ENCODE data around the gene XYLT1. TPM values are rescaled to one million over a fixed set of nuclear protein-coding genes. Genes with fewer than 3 reads are reported as not detected.
"Not testable (repeated sequence)": the region's sequence is repeated elsewhere in the genome, so short reads cannot be mapped to it uniquely, and the experiment has no call there.

The XYLT1 gene
- total RNA-seq, 6 experiments from 2014 or later, result 22.0 to 51.1 (median 27.5) TPM

DNA sequence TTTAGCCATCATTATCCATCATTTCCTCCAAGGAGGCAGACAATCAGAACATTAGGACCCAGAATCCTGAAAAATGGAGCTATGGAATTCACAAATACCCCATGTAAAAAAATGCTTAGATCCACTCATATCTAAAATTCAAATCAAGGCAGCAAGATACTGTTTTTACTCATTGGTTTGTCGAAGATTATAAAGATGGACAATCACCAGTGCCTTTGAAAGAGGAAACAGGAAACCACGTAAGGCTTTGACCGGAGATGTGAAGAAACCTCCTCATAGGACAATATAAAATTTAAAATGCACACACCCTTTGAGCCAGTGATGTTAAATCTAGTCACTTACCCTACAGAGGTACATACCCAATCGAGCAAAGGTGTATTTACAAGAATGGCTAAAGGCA, 130.0 kb downstream of the XYLT1 start:
- DNase-seq, result no peak
- TF ChIP-seq, protein P1, sequence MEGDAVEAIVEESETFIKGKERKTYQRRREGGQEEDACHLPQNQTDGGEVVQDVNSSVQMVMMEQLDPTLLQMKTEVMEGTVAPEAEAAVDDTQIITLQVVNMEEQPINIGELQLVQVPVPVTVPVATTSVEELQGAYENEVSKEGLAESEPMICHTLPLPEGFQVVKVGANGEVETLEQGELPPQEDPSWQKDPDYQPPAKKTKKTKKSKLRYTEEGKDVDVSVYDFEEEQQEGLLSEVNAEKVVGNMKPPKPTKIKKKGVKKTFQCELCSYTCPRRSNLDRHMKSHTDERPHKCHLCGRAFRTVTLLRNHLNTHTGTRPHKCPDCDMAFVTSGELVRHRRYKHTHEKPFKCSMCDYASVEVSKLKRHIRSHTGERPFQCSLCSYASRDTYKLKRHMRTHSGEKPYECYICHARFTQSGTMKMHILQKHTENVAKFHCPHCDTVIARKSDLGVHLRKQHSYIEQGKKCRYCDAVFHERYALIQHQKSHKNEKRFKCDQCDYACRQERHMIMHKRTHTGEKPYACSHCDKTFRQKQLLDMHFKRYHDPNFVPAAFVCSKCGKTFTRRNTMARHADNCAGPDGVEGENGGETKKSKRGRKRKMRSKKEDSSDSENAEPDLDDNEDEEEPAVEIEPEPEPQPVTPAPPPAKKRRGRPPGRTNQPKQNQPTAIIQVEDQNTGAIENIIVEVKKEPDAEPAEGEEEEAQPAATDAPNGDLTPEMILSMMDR (IDR thresholded peaks at IDR 0.05), result no peak
- Mint-ChIP-seq H3K27ac (no peak overlapping the region), H3K9me3 (no peaks in the 10 kb centered on the region), H3K4me1 (ENCODE audit: low read depth) (peaks cover 43% of the 10 kb centered on the region), H3K36me3 (ENCODE audit: low read depth) (peaks cover 6% of the 10 kb centered on the region; the same call in 1 of the 2 replicates), H3K27me3 (ENCODE audit: insufficient read depth) (no peaks in the 10 kb centered on the region), H3K4me3 (no peak overlapping the region)

DNA sequence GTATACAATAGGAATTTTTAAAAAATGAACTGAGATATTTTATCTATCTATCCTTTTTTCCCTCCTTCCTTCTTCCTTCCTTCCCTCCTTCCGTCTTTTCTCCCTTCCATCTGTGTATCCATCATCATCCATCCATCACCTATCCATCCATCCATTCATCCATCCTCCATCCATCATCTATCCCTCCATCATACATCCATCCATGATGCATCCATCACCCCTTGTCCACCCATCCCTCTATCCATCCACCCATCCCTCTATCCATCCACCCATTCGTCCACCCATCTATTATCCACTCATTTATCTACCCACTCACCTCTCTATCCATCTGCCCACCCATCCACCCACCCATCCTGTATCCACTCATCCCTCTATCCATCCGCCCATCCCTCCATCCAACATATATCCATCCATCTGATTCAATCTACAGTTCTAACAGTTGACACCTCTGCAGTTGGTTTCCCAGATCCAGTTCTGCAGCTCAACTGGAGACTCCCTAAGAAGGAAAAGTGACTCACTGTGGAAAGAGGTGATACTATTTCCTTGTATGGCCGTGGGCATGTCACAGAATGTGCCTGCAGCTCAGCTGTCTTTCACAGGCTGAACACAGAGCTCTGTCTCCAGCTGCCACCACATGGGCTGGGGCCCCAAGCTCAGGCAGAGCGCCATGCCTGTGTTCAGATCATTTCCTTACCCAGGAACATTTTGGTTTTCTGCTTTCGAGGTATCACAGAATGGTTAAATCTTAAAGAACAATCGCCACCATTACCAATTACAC, 130.8 kb downstream of the XYLT1 start:
- Mint-ChIP-seq H3K9me3 (no peaks in the 10 kb centered on the region), H3K27ac (no peak overlapping the region), H3K36me3 (ENCODE audit: low read depth) (peaks cover 6% of the 10 kb centered on the region; the same call in 1 of the 2 replicates), H3K27me3 (ENCODE audit: insufficient read depth) (no peaks in the 10 kb centered on the region), H3K4me1 (ENCODE audit: low read depth) (peaks cover 42% of the 10 kb centered on the region), H3K4me3 (no peak overlapping the region)
- TF ChIP-seq, protein P1 (IDR thresholded peaks at IDR 0.05), result no peak
- DNase-seq, result peak; percentile 40

DNA sequence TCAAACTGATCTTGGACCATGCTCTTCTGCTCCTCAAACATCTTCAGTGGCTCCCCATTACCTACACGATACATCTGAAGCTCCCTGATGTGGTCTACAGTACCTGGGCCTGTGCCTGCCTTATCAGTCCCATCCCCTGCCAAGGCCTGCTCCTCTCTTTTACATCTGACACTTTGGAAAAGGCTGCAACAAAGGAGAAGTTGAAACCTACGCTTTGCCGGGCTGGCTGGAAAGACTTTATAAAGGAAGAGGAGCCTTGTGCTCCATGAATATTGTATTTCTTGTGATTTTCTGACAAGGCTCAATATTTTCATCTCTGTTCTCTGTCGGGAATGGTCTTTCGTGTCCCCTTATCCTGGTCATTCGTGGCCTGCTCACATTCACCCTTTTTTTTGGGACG, 132.5 kb downstream of the XYLT1 start:
- Mint-ChIP-seq H3K4me1 (ENCODE audit: low read depth) (peaks cover 52% of the 10 kb centered on the region), H3K36me3 (ENCODE audit: low read depth) (no peaks in the 10 kb centered on the region; the same call in 1 of the 2 replicates), H3K27me3 (ENCODE audit: insufficient read depth) (no peaks in the 10 kb centered on the region)

DNA sequence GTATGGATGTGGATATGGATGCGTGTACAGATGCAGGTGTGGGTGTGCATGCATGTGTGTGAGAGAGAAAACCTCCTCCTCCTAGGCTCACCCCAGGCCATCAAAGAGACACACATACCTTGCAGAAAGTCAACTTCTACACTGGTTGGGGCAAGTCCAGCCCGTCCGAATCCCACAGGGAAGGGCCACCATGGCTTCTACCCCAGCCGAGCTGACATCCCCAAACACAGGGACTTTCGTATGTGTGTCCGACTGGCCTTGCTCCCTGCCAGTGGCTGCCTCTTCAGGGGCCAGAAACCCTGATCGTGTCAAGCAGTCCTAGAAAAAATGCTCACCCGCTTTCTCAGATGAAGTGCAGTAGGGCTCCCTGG, 134.2 kb downstream of the XYLT1 start:
- H3K27ac Mint-ChIP-seq, result no peak overlapping the region

More for the DNA sequence above, 132.5 kb downstream of the XYLT1 start:
- no peaks in the 10 kb centered on the region for H3K9me3 Mint-ChIP-seq
- DNase-seq, result no peak
- H3K4me3 Mint-ChIP-seq, result no peak overlapping the region
- no peak overlapping the region for H3K27ac Mint-ChIP-seq
- TF ChIP-seq, protein P1 (IDR thresholded peaks at IDR 0.05), result no peak

DNA sequence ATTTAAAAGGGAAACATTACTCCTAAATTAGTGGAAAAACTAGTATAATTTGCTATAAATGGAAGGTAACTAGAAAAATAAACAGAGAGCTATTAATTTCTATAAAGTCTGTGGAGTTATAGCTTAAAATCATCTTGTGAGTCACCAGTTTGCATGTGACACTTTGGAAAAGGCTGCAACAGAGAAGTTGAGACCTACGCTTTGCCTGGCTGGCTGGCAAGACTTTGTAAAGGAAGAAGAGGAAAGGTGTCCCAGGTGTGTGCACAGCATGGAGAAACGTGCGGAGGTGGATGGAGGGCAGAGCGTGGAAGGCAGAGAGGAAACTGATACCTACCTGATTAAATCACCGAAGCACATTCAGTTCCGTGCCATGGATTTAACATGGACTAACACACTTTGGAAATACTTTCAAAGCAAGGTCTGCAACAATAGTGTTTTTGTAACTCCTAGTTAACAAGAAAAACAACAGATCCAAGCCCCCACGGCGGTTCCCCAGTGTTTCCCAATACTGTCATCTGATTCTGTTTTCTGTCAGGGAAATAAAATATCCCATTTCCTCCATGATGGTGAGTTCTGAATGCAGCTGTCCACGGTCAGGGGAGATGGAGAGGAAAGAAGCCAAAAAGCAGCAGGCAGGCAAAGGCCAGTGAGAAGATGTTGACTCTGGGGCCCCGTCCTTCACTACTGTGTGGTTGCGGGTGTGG, 134.8 kb downstream of the XYLT1 start:
- Mint-ChIP-seq H3K36me3 (ENCODE audit: low read depth) (no peaks in the 10 kb centered on the region; the same call in 1 of the 2 replicates), H3K9me3 (no peaks in the 10 kb centered on the region), H3K27me3 (ENCODE audit: insufficient read depth) (0 out of 2 replicates have a peak, but pooled peaks cover 1% of the 10 kb centered on the region), H3K27ac (no peak overlapping the region), H3K4me1 (ENCODE audit: low read depth) (peaks cover 32% of the 10 kb centered on the region), H3K4me3 (no peak overlapping the region)
- no peak for DNase-seq
- TF ChIP-seq, protein P1 (IDR thresholded peaks at IDR 0.05), result no peak

More for the DNA sequence above, 134.2 kb downstream of the XYLT1 start:
- H3K9me3 Mint-ChIP-seq, result no peaks in the 10 kb centered on the region
- TF ChIP-seq, protein P1 (IDR thresholded peaks at IDR 0.05), result no peak
- no peak overlapping the region for H3K4me3 Mint-ChIP-seq
- H3K36me3 Mint-ChIP-seq (ENCODE audit: low read depth), result no peaks in the 10 kb centered on the region; the same call in 1 of the 2 replicates
- no peak for DNase-seq
- H3K4me1 Mint-ChIP-seq (ENCODE audit: low read depth), result peaks cover 38% of the 10 kb centered on the region
- H3K27me3 Mint-ChIP-seq (ENCODE audit: insufficient read depth), result 0 out of 2 replicates have a peak, but pooled peaks cover 1% of the 10 kb centered on the region

DNA sequence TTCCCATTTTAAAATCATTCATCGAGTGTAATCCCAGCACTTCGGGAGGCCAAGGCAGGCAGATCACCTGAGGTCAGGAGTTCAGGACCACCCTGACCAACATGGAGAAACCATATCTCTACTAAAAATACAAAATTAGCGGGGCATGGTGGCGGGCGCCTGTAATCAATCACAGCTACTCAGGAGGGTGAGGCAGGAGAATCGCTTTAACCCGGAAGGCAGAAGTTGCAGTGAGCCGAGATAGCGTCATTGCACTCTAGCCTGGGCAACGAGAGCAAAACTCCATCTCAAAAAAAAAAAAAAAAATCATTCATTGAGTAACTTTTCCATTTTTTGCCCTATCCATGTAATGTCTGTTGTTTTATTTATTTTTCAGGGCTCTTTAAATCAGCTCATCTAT, 135.4 kb downstream of the XYLT1 start:
- H3K27me3 Mint-ChIP-seq (ENCODE audit: insufficient read depth); H3K27ac Mint-ChIP-seq; H3K36me3 Mint-ChIP-seq (ENCODE audit: low read depth); H3K4me3 Mint-ChIP-seq; DNase-seq; H3K9me3 Mint-ChIP-seq: not testable (repeated sequence)
- H3K4me1 Mint-ChIP-seq (ENCODE audit: low read depth), result peaks cover 27% of the 10 kb centered on the region

Measured in HFFc6 (cell line).